PFSK-1 (cell line): Measurements from ENCODE around the gene MTUS2.

Experiments used
- FOXP2 ChIP-seq: optimal IDR thresholded peaks from 2 replicates; pipeline ENCODE3; 2011; ENCODE audit warnings: borderline replicate concordance, control low read depth, inconsistent platforms; ENCODE audit not compliant: insufficient read depth; ENCODE audit errors: extremely low read length, extremely low read depth
- POLR2AphosphoS5 ChIP-seq: IDR thresholded peaks from 2 replicates; pipeline ENCODE4 v1.6.1; 2012; ENCODE audit warnings: low read depth, mild to moderate bottlenecking, control low read depth, low read length, moderate library complexity
- SIN3A ChIP-seq: IDR thresholded peaks from 2 replicates; pipeline ENCODE4 v1.6.1; 2012; ENCODE audit warnings: mild to moderate bottlenecking, low read length, moderate library complexity, borderline replicate concordance; ENCODE audit not compliant: insufficient read depth
- TAF1 ChIP-seq: IDR thresholded peaks from 2 replicates; pipeline ENCODE4 v1.6.1; 2012; ENCODE audit warnings: low read length, control low read depth, borderline replicate concordance; ENCODE audit not compliant: insufficient read depth
- TF ChIP-seq, protein P1 (sequence below), 2 experiments: IDR thresholded peaks; 2 replicates each; pipeline versions ENCODE4 v1.6.1 to v1.8.0; 2011 to 2012; ENCODE audit warnings: low read depth in 2 of 2, low read length in 2 of 2, control low read depth in 1 of 2, inconsistent platforms in 1 of 2, mild to moderate bottlenecking in 1 of 2, moderate library complexity in 1 of 2; ENCODE audit not compliant: insufficient read depth in 1 of 2

The MTUS2 gene

DNA sequence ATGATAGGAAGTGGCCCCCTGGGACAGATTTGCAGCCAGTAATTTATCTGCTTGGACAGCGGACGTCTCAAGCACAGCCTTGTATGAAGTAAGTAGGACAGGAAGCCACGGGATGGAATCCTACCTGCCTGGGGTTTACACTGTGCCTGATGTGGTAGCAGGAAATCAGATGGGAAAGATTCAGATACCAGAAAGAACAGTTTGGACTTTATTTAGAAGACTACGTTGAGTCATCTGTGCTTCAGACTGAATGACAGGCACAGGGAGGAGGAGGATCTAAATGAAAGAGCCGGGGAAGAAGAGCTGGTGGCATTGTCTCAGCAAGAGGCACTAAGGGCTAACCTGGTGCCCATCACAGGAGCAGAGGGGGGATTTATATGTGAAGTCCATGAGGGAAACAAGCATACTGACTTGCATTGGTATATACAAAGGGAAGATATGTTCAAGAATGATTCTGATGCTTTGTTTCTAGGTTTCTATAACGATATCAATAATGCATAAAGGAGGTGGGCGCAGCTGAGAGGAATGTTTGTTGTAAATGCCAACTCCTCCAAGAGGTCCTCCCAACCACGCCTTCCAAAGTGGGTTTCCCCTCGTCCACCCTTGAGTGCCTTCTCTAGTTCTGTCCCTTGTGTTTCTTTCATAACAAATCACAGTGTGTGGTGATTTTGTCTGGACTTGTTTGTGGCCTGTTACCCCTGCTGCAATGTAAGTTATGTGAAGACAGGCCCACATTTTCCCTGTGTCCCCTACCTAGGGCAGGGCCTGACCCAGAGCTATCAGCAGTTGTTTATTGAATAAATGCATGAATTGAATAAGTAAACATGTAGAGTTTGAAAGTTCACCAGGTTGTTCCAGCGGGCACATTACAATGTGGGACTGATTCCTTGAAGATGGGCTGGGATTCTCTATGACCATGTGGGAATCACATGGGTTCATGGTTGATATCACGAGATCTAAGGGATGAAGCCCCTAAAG, 446.9 kb downstream of the MTUS2 start:
- TF ChIP-seq TAF1 (no peak), FOXP2 (no peak)
- TF ChIP-seq, protein P1, sequence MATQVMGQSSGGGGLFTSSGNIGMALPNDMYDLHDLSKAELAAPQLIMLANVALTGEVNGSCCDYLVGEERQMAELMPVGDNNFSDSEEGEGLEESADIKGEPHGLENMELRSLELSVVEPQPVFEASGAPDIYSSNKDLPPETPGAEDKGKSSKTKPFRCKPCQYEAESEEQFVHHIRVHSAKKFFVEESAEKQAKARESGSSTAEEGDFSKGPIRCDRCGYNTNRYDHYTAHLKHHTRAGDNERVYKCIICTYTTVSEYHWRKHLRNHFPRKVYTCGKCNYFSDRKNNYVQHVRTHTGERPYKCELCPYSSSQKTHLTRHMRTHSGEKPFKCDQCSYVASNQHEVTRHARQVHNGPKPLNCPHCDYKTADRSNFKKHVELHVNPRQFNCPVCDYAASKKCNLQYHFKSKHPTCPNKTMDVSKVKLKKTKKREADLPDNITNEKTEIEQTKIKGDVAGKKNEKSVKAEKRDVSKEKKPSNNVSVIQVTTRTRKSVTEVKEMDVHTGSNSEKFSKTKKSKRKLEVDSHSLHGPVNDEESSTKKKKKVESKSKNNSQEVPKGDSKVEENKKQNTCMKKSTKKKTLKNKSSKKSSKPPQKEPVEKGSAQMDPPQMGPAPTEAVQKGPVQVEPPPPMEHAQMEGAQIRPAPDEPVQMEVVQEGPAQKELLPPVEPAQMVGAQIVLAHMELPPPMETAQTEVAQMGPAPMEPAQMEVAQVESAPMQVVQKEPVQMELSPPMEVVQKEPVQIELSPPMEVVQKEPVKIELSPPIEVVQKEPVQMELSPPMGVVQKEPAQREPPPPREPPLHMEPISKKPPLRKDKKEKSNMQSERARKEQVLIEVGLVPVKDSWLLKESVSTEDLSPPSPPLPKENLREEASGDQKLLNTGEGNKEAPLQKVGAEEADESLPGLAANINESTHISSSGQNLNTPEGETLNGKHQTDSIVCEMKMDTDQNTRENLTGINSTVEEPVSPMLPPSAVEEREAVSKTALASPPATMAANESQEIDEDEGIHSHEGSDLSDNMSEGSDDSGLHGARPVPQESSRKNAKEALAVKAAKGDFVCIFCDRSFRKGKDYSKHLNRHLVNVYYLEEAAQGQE (IDR thresholded peaks at IDR 0.05; ENCODE audit: insufficient read depth in 1 of 2, low read depth in 2 of 2, low read length in 2 of 2), result no peak

DNA sequence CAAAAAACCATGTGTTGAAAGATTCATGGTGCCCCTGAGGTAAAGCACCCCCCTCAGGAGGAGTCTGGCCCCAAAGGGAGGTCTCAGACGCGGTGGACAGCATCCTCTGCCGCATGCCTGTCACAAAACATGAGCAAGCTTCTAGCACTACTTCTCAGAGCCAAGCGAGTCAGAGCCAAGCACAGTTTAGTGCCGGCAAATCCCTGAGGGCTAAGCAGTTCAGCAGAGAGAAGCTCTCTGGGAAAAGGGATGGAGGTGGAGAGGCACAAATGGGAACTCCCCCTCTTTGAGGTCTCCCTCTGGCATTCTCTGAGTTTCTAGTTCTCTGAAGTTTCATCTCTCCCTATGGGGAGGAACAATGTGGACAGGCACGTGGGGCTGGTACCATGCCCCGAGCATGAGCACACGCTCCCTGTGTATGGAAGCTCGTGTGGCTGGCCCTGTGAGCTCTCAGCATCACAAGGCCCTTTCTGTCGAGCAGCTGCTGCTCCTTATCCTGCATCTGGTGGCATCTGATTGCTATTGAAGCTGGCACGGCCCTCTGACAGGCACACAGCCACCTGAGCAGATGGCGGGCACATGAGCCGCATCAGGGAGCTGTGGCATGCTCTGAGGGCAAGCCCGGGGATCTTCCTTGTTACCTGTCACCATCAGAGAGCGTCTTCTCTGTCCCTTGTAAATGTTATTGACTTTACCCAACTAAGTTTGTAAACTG, 450.3 kb downstream of the MTUS2 start:
- no peak for TF ChIP-seq TAF1
- no peak for TF ChIP-seq SIN3A
- TF ChIP-seq FOXP2, result no peak
- no peak for TF ChIP-seq POLR2AphosphoS5
- TF ChIP-seq, protein P1 (IDR thresholded peaks at IDR 0.05; ENCODE audit: insufficient read depth in 1 of 2, low read depth in 2 of 2, low read length in 2 of 2), result no peak

DNA sequence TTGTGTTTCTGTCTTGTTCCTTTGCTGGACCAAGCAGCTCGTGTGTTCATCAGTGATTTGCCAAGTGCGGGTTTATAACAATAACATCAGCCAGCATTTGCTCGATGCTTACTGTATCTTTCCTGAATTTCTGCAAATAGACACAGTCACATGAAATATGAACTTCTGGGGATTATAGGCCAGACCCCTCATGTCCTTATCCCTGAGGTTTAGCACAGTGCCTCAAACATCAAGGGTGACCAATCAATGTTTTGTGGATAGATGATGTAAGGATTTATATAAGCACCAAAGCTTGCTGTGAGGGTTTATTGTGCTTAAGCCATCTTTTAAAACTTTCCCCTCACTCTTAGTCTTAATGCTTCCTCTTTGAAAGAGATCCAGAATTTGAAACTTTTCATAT, 451.5 kb downstream of the MTUS2 start:
- TF ChIP-seq POLR2AphosphoS5 (no peak), FOXP2 (no peak), TAF1 (no peak), SIN3A (no peak)
- TF ChIP-seq, protein P1 (IDR thresholded peaks at IDR 0.05; ENCODE audit: insufficient read depth in 1 of 2, low read depth in 2 of 2, low read length in 2 of 2), result no peak

DNA sequence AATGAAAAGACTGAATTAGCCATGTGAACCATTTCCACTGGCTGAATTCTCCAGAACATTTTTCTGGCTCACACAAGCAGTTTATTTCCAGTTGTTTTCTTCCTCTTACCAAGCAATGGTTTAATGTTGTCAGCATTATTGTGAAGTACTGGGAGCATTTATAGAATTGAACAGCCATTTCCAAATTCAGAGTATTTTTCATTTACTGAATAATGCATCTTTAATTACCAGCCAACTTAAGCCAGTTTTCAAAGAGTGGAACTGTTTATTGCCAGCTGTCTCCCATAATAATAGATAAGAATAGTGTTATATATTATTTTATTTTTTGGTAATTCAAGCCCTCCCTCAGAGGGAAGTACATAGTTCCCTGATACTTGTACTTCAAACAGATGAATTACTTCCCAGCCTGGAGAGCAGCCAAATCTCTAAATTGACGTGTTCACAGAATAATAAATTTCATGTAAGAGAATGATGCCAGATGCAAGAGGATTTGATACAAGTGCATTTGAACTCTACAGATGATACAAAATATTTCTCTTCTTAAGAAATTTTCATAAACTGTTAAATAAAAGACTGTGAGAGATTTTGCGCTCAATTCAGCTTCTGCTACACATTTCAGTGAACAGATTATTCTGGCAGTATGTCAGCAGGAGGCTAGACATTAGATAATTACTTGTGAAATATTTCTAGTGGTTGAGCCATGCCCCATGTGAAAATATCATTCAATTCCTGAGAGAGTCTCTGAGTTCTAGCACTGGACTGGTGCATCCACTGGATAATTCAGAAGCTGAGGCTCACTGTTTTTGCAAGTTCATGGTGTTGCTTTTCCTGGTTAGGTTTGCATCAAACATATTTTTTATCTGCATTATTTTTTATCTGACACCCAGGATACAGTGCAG, 459.5 kb downstream of the MTUS2 start:
- TF ChIP-seq, protein P1 (IDR thresholded peaks at IDR 0.05; ENCODE audit: insufficient read depth in 1 of 2, low read depth in 2 of 2, low read length in 2 of 2), result no peak
